ENCODE results near the gene CCDC148. TPM values are rescaled to one million over a fixed set of nuclear protein-coding genes. Genes with fewer than 3 reads are reported as not detected.

The CCDC148 gene
- total and polyA plus RNA-seq, 2 experiments from 2014 or later = 1.2 to 1.8 TPM

DNA sequence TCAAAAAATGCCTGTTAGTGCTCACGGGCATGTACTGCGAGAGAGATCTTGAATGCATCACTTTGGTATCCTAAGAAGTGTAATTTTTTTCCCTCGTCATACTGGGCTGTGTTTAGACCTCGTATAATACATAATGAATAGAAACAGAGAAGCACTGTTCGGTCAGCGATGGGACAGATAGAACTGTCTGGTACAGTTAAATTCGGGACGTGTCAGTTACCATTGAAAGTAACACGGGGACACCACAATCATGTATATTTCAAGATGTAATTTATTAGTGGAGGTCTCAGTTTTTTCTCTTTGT lies 2.0 kb upstream of the CCDC148 start:
- Mint-ChIP-seq H3K4me3 (peak overlapping the region; percentile 93), H3K9me3 (peaks cover 3% of the 10 kb centered on the region; the same call in 1 of the 3 replicates), H3K36me3 (ENCODE audit: low read depth) (peaks cover 3% of the 10 kb centered on the region; the same call in 1 of the 3 replicates), H3K27ac (peak overlapping the region; percentile 92; the same call in 1 of the 2 replicates), H3K27me3 (ENCODE audit: insufficient read depth, low read depth, poor library complexity) (peaks cover 7% of the 10 kb centered on the region), H3K4me1 (peaks cover 48% of the 10 kb centered on the region)
- Histone ChIP-seq H3K27me3 (ENCODE audit: insufficient read depth) (no peaks in the 10 kb centered on the region), H3K4me1 (ENCODE audit: insufficient read depth) (peaks cover 48% of the 10 kb centered on the region), H3K4me2 (peak overlapping the region; percentile 90), H3K9me2 (ENCODE audit: insufficient read depth) (no peaks in the 10 kb centered on the region), H3K4me3 (peak overlapping the region; percentile 97), H2AFZ (no peak overlapping the region; the same call in 1 of the 2 replicates), H3K79me2 (replicated peaks; ENCODE audit: insufficient read depth) (peaks cover 54% of the 10 kb centered on the region), H3K36me3 (ENCODE audit: insufficient read depth) (no peaks in the 10 kb centered on the region), H4K20me1 (replicated peaks; ENCODE audit: insufficient read depth) (peaks cover 43% of the 10 kb centered on the region), H3K27ac (ENCODE audit: low read depth) (peak overlapping the region; percentile 93), H3F3A (replicated peaks; ENCODE audit: low read depth) (peaks cover 4% of the 10 kb centered on the region)
- ATAC-seq (no peak), DNase-seq (ENCODE audit: low spot score) (no peak)
- TF ChIP-seq POLR2AphosphoS5 (IDR thresholded peaks at IDR 0.05; ENCODE audit: low read depth) (no peak), STAT1 (IDR thresholded peaks at IDR 0.05; ENCODE audit: unreplicated experiment) (no peak), ETS1 (IDR thresholded peaks at IDR 0.05) (no peak), EZH2phosphoT487 (IDR thresholded peaks at IDR 0.05; ENCODE audit: unreplicated experiment) (no peak), NANOG (IDR thresholded peaks at IDR 0.05; ENCODE audit: borderline replicate concordance) (no peak), ZNF114 (CRISPR knock-in tag; IDR thresholded peaks at IDR 0.05) (no peak), EZH2 (IDR thresholded peaks at IDR 0.05; ENCODE audit: low read depth, unreplicated experiment) (no peak), ZNF331 (CRISPR knock-in tag; IDR thresholded peaks at IDR 0.05; ENCODE audit: low read depth) (no peak)
- TF ChIP-seq, protein P1, sequence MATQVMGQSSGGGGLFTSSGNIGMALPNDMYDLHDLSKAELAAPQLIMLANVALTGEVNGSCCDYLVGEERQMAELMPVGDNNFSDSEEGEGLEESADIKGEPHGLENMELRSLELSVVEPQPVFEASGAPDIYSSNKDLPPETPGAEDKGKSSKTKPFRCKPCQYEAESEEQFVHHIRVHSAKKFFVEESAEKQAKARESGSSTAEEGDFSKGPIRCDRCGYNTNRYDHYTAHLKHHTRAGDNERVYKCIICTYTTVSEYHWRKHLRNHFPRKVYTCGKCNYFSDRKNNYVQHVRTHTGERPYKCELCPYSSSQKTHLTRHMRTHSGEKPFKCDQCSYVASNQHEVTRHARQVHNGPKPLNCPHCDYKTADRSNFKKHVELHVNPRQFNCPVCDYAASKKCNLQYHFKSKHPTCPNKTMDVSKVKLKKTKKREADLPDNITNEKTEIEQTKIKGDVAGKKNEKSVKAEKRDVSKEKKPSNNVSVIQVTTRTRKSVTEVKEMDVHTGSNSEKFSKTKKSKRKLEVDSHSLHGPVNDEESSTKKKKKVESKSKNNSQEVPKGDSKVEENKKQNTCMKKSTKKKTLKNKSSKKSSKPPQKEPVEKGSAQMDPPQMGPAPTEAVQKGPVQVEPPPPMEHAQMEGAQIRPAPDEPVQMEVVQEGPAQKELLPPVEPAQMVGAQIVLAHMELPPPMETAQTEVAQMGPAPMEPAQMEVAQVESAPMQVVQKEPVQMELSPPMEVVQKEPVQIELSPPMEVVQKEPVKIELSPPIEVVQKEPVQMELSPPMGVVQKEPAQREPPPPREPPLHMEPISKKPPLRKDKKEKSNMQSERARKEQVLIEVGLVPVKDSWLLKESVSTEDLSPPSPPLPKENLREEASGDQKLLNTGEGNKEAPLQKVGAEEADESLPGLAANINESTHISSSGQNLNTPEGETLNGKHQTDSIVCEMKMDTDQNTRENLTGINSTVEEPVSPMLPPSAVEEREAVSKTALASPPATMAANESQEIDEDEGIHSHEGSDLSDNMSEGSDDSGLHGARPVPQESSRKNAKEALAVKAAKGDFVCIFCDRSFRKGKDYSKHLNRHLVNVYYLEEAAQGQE (IDR thresholded peaks at IDR 0.05; ENCODE audit: unreplicated experiment) = no peak
- TF ChIP-seq, protein P2, sequence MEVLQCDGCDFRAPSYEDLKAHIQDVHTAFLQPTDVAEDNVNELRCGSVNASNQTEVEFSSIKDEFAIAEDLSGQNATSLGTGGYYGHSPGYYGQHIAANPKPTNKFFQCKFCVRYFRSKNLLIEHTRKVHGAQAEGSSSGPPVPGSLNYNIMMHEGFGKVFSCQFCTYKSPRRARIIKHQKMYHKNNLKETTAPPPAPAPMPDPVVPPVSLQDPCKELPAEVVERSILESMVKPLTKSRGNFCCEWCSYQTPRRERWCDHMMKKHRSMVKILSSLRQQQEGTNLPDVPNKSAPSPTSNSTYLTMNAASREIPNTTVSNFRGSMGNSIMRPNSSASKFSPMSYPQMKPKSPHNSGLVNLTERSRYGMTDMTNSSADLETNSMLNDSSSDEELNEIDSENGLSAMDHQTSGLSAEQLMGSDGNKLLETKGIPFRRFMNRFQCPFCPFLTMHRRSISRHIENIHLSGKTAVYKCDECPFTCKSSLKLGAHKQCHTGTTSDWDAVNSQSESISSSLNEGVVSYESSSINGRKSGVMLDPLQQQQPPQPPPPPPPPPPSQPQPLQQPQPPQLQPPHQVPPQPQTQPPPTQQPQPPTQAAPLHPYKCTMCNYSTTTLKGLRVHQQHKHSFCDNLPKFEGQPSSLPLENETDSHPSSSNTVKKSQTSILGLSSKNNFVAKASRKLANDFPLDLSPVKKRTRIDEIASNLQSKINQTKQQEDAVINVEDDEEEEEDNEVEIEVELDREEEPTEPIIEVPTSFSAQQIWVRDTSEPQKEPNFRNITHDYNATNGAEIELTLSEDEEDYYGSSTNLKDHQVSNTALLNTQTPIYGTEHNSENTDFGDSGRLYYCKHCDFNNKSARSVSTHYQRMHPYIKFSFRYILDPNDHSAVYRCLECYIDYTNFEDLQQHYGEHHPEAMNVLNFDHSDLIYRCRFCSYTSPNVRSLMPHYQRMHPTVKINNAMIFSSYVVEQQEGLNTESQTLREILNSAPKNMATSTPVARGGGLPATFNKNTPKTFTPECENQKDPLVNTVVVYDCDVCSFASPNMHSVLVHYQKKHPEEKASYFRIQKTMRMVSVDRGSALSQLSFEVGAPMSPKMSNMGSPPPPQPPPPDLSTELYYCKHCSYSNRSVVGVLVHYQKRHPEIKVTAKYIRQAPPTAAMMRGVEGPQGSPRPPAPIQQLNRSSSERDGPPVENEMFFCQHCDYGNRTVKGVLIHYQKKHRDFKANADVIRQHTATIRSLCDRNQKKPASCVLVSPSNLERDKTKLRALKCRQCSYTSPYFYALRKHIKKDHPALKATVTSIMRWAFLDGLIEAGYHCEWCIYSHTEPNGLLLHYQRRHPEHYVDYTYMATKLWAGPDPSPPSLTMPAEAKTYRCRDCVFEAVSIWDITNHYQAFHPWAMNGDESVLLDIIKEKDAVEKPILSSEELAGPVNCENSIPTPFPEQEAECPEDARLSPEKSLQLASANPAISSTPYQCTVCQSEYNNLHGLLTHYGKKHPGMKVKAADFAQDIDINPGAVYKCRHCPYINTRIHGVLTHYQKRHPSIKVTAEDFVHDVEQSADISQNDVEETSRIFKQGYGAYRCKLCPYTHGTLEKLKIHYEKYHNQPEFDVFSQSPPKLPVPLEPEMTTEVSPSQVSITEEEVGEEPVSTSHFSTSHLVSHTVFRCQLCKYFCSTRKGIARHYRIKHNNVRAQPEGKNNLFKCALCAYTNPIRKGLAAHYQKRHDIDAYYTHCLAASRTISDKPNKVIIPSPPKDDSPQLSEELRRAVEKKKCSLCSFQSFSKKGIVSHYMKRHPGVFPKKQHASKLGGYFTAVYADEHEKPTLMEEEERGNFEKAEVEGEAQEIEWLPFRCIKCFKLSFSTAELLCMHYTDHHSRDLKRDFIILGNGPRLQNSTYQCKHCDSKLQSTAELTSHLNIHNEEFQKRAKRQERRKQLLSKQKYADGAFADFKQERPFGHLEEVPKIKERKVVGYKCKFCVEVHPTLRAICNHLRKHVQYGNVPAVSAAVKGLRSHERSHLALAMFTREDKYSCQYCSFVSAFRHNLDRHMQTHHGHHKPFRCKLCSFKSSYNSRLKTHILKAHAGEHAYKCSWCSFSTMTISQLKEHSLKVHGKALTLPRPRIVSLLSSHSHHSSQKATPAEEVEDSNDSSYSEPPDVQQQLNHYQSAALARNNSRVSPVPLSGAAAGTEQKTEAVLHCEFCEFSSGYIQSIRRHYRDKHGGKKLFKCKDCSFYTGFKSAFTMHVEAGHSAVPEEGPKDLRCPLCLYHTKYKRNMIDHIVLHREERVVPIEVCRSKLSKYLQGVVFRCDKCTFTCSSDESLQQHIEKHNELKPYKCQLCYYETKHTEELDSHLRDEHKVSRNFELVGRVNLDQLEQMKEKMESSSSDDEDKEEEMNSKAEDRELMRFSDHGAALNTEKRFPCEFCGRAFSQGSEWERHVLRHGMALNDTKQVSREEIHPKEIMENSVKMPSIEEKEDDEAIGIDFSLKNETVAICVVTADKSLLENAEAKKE (CRISPR knock-in tag; IDR thresholded peaks at IDR 0.05) = no peak
- TF ChIP-seq, protein P3, sequence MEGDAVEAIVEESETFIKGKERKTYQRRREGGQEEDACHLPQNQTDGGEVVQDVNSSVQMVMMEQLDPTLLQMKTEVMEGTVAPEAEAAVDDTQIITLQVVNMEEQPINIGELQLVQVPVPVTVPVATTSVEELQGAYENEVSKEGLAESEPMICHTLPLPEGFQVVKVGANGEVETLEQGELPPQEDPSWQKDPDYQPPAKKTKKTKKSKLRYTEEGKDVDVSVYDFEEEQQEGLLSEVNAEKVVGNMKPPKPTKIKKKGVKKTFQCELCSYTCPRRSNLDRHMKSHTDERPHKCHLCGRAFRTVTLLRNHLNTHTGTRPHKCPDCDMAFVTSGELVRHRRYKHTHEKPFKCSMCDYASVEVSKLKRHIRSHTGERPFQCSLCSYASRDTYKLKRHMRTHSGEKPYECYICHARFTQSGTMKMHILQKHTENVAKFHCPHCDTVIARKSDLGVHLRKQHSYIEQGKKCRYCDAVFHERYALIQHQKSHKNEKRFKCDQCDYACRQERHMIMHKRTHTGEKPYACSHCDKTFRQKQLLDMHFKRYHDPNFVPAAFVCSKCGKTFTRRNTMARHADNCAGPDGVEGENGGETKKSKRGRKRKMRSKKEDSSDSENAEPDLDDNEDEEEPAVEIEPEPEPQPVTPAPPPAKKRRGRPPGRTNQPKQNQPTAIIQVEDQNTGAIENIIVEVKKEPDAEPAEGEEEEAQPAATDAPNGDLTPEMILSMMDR (conservative IDR thresholded peaks at IDR 0.05; ENCODE audit: low read depth in 2 of 2) = no peak

Data from GM23338 (cell line).